ENCODE results near the gene MYO16.

DNA sequence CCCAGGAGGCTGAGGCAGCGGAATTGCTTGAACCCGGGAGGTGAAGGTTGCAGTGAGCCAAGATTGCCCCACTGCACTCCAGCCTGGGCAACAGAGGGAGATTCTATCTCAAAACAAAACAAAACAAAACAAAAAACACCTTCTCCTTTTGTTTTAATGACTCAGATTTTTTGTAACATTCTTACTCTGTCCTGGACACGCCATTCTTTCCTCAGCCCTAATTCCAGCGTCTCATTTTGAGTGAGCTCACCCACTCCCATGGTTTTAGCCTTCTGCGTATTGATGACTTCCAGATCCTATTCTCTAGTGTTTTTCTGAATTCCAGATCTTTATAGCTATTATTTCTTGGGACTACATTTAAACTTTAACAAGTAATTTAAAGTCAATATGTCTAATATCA lies 326.3 kb downstream of the MYO16 start:
- TF ChIP-seq CTCF (IDR thresholded peaks at IDR 0.05; ENCODE audit: poor library complexity), result no peak
- TF ChIP-seq EZH2 (IDR thresholded peaks at IDR 0.05; ENCODE audit: borderline replicate concordance), result no peak
- no peak for TF ChIP-seq EZH2phosphoT487 (IDR thresholded peaks at IDR 0.05; ENCODE audit: low read depth, severe bottlenecking, unreplicated experiment)

Data from hepatocyte (in vitro differentiated cells).